Keratinocyte (primary cell): ENCODE measurements around the gene PARD3.

ENCODE experiments used
- EZH2 ChIP-seq: IDR thresholded peaks from one replicate; pipeline ENCODE4 v1.6.1; 2012; ENCODE audit warnings: inconsistent platforms, mild to moderate bottlenecking, low read length, moderate library complexity
- TF ChIP-seq, protein P1 (sequence below), 3 experiments: IDR thresholded peaks in 1 of 3; conservative IDR thresholded peaks in 1 of 3; optimal IDR thresholded peaks in 1 of 3; 2 replicates in 2 of 3; 3 replicates in 1 of 3; pipeline versions ENCODE3 to v1.5.1; 2011; ENCODE audit warnings: low read length in 3 of 3, mild to moderate bottlenecking in 3 of 3, moderate library complexity in 2 of 3, control low read depth in 1 of 3, inconsistent platforms in 1 of 3; ENCODE audit not compliant: insufficient read depth in 2 of 3; ENCODE audit errors: extremely low read depth in 1 of 3

DNA sequence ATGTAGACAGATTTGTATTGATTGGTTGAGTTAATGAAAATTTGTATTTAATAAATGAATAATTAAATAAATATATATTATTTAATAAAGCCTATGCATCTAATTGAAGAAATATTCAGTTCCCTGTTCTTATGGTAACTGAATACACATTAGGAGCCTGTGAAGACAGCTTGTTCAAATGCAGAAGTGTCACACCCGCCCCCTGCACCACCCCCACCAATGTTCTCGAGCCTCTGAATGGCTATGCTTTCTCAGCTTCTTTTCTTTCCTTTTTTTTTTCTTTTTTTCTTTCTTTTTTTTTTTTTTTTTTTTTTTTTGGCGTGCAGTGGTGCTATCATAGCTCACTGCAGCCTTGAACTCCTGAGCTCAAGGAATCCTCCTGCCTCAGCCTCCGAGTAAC lies 38.3 kb upstream of the PARD3 start:
- TF ChIP-seq, protein P1, sequence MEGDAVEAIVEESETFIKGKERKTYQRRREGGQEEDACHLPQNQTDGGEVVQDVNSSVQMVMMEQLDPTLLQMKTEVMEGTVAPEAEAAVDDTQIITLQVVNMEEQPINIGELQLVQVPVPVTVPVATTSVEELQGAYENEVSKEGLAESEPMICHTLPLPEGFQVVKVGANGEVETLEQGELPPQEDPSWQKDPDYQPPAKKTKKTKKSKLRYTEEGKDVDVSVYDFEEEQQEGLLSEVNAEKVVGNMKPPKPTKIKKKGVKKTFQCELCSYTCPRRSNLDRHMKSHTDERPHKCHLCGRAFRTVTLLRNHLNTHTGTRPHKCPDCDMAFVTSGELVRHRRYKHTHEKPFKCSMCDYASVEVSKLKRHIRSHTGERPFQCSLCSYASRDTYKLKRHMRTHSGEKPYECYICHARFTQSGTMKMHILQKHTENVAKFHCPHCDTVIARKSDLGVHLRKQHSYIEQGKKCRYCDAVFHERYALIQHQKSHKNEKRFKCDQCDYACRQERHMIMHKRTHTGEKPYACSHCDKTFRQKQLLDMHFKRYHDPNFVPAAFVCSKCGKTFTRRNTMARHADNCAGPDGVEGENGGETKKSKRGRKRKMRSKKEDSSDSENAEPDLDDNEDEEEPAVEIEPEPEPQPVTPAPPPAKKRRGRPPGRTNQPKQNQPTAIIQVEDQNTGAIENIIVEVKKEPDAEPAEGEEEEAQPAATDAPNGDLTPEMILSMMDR (optimal IDR thresholded peaks at IDR 0.05 in 1 of 3, IDR thresholded peaks at IDR 0.05 in 1 of 3, conservative IDR thresholded peaks at IDR 0.05 in 1 of 3; ENCODE audit: extremely low read depth in 1 of 3, insufficient read depth in 2 of 3, low read length in 3 of 3) = no peak
- no peak for TF ChIP-seq EZH2
